GM19351 (cell line): ENCODE measurements around the gene SGTA.
"Not testable (repeated sequence)": the region's sequence is repeated elsewhere in the genome, so short reads cannot be mapped to it uniquely, and the experiment has no call there.

Experiments
- ATAC-seq: cut with Tn5 transposase; IDR thresholded peaks from one replicate; pipeline ENCODE4 v1.9.1; 2021; ENCODE audit warnings: mild to moderate bottlenecking, moderate library complexity; ENCODE audit not compliant: unreplicated experiment

SGTA gene

DNA sequence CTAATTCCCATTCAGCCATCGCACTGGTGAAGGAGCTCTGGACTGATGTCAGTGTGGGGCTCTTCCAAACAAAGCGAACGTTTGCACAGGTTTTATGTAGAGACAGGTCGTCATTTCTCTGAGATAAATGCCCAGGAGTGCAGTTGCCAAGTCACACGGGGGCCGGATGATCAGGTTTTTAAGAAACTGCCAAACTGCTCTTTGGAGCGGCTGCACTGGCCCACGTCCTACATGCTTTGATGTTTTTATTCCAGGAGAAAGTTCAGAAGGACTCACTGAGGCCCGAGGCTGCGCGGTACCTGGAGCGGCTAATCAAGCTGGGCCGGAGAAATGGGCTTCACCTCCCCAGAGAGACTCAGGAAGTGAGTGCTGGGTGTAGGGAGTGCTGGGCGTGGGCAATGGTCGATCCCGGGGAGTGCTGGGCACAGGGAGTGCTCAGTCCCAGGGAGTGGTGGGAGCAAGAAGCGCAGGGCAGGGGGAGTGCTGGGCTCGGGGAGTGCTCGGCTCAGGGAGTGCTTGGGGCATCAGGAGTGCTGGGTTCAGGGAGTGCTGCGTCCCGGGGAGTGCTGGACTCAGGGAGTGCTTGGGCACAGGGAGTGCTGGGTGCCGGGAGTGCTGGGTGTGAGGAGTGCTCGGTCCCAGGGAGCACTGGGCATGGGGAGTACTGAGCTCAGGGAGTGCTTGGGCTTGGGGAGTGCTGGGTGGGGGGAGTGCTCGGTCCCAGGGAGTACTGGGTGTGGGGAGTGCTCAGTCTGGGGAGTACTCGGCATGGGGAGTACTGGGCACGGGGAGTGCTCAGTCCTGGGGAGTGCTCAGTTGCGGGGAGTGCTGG lies 13.0 kb upstream of the SGTA start:
- ATAC-seq: no peak

DNA sequence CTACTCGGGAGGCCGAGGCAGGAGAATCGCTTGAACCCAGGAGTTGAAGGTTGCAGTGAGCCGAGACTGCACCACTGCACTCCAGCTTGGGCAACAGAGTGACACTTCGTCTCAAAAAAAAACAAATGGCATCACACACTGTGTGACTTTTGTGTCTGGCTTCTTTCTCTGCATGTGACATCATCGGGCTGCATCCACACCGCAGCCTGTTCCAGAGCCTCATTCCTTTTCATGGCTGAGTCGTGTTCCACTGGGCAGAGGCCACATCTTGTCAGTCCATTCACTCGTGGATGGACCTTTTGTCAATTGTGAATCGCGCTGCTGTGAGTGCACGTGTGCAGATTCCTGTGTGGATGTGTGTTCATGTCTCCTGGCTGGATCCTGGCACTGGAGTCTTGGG lies 10.5 kb upstream of the SGTA start:
- ATAC-seq: no peak

DNA sequence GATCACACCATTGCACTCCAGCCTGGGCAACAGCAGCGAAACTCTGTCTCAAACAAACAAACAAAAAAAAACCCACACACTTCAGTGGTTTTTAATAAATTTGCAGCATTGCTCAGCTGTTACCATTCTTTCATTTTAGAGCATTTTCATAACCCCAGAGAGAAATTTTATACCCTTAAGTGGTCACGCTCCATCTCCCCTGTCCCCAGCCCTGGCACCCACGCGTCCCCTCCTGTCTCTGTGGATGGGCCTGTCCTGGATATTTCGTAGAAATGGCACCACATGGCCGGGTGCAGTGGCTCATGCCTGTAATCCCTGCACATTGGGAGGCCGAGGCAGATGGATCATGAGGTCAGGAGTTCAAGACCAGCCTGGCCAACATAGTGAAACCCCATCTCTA lies 10.1 kb upstream of the SGTA start:
- ATAC-seq: no peak

DNA sequence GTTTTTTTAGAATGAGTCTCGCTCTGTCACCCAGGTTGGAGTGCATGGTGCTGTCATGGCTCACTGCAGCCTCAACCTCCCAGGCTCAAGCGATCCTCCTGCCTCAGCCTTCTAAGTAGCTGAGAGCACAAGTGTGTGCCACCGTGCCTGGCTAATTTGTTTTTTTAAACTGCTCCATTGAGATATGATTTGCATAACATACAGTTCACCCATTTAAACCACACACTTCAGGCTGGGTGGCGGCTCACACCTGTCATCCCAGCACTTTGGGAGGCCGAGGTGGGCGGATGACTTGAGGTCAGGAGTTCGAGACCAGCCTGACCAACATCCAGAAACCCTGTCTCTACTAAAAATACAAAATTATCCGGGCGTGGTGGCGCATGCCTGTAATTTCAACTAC lies 9.6 kb upstream of the SGTA start:
- not testable (repeated sequence) for ATAC-seq

DNA sequence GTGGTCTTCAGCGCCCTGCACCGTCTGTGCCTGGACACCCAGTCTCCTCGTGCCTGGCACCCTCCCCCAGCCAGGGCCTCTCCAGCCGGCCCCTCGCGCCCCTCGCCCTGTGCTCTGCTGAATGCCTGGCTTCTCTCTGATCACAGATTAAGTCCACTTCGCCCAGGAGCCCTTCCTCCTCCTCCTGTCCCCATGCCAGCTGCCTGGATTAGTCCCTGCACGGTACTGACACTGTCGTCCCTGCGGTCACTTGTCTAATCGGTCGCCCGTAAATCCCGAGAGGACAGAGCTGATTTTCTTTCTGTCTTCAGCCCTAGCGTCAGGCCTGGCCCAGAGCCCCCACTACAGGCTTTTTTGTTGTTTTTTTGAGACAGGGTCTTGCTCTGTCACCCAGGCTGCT lies 8.8 kb upstream of the SGTA start:
- no peak for ATAC-seq

DNA sequence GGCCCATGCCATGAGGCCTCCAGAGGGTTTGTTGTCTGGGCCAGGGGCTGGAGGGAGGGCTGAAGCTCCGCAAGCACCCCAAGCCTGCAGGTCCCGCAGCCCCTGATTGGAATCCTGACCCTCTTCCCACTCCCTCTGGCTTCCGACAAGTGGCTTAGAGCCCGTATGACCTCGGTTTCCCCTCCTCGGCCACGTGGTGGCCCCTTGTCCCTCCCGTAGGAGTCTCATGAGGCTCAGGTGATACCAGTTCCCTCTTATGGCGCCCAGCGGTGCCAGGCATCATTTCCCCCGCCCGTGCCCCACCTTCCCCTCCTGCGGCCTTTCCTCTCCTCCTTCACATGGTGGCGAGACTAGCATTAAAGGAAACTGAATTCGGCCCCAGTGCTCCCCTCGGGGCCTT lies 8.4 kb upstream of the SGTA start:
- ATAC-seq: no peak

DNA sequence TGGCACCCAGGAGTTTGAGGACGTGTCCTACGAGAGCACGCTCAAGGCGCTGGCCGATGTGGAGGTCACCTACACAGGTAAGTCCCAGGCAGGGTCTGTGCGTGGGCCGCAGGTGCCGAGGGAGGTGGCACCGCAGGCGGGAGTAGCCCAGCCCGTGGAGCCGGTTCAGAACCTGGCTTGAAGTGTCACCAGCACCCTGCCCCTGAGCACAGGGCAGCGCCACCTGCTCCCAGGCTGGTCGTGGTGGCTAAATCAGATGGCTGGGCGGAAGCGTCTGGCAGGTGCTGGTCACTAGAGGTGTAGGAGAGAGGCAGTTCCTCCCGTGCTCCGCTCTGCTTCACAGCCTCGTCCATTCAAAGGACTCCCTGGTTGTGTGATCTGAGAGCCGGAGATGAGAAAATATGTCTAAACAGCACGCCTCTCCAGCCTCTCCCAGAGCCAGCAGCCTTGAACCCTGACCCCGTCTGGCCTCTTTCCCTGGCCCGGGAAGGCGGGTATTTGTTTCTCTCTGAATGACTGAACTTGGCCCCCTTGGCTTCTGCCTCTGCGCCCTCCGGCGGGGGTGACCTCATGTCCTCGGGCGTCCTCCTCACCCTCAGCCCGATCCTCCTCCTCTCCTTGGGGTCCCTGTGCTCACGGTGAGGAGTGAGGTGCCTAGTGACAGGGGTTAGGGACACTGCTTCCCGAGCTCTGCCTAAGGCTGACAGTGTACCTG lies 7.6 kb upstream of the SGTA start:
- ATAC-seq: no peak

DNA sequence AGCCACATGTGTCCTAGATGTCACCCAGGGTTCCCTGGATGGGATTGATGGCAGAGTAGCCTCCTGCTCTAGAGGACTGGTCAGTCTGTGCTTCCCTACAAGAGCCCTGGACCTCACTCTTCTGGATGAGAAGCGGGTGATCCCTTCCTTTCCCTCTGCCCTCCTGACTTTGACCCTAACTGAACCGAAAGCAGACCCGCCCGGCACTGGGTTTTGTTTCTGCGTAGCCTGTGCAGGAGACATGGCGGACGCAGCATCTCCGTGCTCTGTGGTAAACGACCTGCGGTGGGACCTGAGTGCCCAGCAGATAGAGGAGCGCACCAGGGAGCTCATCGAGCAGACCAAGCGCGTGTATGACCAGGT lies 7.1 kb upstream of the SGTA start:
- ATAC-seq: no peak

DNA sequence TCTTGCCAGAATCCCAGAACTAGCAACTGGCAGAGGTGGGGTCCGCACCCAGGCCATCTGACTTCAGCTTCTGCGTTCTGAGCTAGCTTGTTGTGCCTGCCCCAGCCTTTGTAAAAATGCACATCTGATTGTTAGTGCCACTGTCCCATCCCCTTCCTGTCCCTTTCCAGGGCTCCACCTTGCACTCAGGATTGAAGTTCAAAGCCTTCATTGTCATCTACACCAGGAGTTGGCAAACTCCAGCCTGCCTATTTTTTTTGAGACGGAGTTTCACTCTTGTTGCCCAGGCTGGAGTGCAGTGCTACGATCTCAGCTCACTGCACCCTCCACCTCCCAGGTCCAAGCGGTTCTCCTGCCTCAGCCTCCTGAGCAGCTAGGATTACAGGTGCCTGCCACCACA lies 5.2 kb upstream of the SGTA start:
- ATAC-seq: no peak

DNA sequence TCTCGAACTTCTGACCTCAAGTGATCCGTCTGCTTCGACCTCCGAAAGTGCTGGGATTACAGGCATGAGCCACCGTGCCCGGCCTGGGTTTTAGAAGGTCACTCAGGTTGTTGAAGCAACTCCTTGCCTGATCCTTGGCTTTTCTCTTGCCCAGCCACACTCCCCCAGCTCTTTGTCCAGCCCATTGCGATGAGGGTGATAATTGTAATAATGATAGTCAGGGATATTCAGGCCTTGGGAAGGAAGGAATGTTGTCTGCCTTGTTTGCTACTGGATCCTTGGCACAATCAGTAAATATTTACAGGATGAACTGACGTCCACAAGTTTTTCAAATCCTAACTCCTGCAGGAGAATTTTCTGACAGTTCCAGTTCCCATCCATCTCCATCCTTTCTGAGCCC lies 4.0 kb upstream of the SGTA start:
- ATAC-seq: no peak

DNA sequence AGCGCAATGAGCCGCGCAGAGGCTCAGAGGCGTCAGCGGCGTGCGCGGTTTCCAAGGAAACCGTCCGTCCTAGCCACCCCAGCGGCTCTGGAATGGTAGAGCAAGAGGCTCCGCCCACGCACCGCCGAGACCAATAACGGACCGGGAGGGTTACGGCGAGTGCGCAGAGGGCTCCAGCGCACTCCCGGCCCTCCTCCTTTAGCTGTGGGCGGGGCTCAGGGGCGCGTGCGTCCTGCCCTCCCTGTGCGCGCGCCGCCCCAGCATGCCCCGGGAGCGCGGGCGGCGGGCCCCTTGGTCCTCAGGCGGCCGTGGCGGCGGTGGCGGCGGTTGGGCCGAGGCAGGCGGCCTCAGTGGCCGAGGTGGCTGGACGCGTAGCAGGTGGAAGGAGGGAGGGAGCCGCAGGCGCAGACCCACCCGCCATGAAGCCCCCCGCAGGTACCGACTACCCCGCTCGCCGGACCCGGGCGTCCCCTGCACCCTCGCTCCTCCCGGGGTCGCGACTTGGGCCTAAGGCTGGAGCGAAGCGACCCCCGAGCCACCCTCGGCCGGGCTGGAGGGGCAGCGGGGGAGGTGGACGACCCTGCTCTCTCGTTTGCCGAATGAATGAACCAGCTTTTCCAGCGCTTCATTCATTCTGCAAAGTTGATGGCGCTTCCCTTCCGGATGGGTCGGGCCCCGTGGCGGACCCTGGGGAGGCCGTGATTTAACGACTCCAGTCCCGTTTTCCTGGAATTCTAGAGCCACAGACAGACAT lies 2.3 kb upstream of the SGTA start, which contains the start of gene THOP1:
Gene THOP1 (plus strand): TSS at position 260 of the 754 bp plus-strand sequence. CDS start 160 bp downstream, at position 420.
- ATAC-seq: peak; percentile 60

DNA sequence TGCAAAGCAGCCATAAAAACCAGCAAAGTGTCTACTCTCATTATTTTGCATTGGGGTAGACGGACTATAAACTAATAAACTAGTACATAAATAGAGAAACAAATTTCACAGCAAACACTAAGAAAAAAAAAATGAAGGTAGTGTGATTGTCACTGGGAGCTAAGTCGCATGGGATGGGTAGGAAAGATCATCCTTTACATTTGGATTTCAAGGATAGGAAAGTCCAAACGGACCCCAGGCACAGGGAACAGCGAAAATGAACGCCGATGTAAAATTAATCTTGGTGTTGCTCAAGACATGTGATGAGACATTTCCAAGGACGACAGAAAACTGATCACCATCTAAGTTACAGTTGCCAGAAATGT lies 690 bp upstream of the SGTA start:
- no peak for ATAC-seq

DNA sequence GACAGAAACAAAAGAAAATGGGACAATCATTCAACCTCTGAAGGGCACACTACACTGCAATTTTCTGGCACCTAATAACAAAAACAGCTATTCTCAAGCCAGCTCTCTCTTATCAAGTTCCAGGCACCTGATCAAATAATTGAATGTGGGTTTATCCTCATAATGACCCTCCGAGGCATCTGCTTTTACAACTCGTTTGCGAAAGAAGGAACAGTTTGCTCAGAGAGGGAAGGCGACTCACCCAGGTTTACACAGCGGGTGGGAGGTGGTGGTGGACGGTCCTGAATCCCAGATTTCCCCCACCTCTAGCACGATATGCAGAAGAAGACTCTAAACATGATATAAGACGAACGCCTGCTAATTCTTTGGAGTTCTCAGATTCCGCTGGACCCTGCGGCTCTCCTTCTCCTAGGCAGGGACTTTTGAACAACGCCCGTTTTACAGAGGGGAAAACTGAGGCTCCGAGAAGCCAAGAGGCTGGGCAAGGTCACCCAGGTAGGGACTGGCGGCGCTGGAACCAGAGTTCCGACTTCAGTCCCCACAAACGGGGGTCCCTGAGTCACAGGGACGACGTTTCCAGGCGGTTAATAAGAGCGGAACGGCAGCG lies 641 bp downstream of the SGTA start:
- no peak for ATAC-seq

DNA sequence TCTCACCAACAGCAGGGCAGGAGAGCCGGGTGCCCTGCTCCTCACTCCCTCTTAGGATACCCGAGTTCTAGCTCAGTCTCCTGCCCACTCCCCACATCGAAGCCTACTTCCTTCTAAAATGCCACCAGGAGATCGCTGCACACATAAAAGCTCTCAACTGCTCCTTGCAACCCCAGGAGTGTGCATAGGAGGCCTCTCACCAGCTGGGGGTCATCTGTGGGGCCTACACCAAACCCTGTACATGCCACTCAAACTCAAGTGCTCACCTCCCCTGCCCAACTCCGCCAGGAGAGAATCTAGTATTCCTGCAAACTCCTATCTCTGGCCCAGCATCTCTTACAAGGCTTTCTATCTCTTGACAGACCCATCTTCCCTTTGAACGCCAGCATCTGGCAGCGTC lies 2.8 kb downstream of the SGTA start:
- ATAC-seq: no peak

DNA sequence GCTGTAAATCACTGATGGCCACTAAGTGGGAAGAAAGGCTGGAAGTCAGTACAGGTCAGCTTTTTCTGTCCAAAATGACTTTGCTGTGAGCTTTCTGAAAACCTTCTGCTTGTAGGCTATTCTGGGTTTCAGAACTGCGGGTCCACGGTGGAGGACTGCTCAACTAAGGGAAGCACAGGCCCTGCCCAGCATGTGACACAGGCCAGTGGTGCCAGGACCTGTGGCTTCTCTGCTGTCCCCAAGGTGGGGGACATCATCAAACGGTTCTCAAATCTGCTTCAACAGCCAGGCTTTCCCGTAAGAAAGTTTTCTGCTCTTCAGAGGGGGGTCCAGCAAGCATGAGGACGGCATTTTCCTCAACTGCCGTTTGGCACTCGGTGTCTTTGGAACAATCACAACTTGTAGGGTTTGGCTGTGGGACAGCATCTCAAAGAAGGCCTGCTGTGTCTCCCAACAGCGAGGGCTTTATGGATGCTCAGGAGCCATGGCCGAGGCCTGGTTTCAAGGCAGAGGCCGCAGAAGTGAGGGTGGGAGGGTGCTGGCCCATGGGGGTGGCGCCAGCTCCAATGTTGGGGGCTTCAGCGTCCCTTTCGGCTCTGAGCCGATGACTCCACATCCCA lies 3.8 kb downstream of the SGTA start:
- no peak for ATAC-seq

DNA sequence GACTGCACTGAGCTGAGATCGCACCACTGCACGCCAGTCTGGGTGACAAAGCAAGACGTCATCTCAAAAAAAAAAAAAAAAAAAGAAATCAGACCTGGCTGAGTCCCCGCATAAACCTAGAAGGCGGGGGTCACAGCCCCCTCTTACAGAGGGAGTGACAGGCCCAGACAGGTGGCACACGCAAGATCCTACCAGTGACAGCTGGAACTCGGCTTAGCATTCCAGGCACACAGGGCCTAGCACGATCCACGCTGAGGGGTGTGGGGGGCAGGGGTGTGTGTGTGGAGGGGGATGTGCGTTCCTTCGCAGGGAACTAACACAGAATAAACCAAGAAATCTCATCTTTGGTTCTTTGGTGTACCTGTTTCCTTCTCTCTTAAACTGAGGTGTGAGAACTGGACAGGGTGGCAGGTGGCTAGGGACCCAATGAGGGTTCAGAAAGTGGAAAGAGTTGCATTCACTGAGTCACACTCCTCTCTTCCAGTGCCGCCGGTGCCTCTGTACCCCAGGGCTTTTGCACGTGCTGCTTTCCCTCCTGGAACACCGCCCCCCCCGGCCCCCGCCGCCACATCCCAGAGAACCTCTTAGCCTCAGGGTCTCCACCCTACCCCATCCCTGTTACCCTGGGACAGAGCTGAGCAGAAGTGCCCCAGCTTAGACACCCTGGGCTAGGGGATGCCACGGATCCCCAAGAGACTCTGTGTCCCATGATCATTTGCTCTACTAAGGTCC lies 5.0 kb downstream of the SGTA start:
- ATAC-seq: no peak

DNA sequence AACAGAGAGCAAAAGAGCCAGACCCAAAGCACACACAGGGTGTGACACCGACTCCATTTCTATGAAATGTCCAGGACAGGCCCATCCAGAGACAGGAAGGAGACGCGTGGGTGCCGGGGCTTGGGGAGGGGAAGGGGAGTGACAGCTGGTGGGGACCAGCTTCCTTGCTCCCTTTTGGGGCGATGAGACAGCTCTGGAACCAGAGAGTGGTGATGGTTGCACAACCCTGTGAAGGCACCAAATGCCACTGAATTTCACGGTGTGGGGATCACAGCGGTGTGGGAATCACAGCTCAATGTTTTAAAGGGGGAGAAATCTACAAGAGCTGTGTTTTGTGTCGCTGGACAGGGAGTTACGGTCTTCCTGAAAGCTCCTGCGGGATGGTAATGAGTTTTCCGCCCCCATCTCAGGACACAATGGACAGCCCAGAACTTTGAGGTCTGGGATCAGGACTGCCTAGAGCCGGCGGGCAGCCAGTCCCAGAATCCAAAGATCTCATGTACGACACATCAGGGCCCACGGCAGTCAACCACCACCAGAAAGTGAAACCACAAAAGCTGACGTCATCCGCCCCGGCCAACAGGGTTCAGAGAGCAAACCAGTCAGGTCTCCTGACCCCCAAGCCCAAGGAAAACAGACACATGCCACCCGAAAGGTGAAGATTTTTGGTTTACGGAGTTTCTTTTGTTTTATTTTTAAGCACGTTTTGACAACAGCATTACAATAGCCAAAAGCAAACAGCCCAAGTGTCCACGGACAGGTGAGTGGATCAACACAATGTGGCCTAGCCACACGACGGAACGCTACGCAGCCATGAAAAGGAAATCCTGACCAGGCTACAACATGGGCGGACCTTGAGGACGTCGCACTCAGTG lies 7.3 kb downstream of the SGTA start:
- ATAC-seq: no peak

DNA sequence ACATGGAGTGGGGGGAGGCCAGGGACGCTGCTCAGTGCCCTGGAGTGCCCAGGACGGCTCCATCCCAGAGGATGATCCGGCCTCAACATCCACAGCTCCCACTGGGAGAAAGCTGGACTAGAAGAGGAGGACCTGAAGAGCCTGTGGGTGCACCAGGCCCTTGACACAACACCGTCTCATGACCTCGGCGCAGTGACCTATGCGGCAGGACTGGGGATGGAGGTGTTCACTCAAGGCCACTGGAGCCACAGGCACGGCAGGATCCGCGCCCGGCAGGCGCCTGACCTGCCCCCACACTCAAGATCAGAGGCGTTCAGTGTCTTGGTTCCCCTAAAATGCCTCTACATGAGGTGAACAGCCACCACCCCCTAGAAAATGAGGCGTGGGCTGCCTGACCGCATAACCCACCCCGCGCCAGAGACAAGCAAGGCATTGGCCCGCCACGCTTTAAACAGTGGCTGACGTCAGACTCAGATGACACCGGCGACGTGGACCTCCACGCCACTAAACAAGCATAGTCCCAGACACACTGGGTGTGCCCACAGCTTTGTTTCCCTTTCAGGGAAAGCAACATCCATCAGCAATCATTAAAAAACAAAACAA lies 8.0 kb downstream of the SGTA start:
- ATAC-seq: no peak
